Measurements from ENCODE around the gene GPR146. TPM values are rescaled to one million over a fixed set of nuclear protein-coding genes. Genes with fewer than 3 reads are reported as not detected.

The GPR146 gene
- total and polyA plus RNA-seq, 2 of the 13 experiments (the other 11 are each of a cell fraction or from before 2014, with no cell fraction given), result 2.0 to 15.9 TPM

DNA sequence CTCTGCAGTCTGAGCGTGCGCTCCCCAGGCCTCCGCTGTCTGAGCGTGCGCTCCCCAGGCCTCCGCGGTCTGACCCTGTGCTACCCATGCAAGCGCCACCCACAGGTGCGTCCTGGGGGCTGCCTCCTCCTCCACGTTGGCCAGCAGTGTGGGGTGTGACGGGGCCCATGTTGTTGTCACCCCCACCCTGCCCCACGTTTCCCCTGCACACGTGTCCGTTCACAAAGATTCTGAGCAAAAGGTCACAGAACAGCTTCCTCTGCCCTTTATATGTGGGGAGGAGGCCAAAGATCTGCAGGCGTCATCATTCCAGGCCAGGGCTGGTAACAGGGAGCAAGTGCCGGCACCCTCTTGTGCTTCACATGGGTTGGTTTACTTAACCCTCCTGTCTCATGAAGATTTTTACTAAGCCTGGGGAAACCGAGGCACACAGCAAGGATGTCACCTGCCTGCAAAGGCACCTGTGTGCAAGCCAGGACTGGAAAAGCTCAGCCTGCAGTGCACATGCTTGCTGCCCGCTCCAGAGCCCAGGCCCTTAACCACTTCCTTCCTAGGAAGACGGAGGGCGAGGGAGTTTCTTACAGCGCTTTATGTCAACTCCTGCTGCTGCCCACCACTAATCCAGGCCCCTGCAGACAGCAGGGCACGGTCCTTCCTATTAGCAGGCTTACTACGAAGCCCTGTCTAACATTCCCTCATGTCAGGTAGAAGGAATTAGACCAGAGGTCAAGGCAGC lies 4.8 kb downstream of the GPR146 start:
- no peak overlapping the region for H3K9ac ChIP-seq (ENCODE audit: insufficient read depth, low read depth, low read length)
- no peak for FAIRE-seq
- no peaks in the 10 kb centered on the region for H3K9me3 ChIP-seq (ENCODE audit: low read length)
- no peak overlapping the region for H3K4me2 ChIP-seq (ENCODE audit: low read depth, low read length)
- BruUV-seq (replicated peaks), result no TSS peak
- no peak for ATAC-seq
- H3K36me3 ChIP-seq (replicated peaks in 1 of 2; ENCODE audit: control insufficient read depth in 1 of 2, insufficient read depth in 2 of 2, low read length in 2 of 2), result peaks cover 0 to 1% of the 10 kb centered on the region in 2 experiments; a peak in 2 of 5 replicates
- H2AFZ ChIP-seq (ENCODE audit: low read length), result no peak overlapping the region
- peaks cover 27% of the 10 kb centered on the region for H3K79me2 ChIP-seq (ENCODE audit: insufficient read depth, low read length)
- intact Hi-C loops (cut with micrococcal nuclease; ENCODE audit: unreplicated experiment) (loop anchor here (5.0 kb wide), 1 partner anchor 57 kb away; no protein-coding TSS in a partner anchor), in situ Hi-C loops (cut with HindIII; ENCODE audit: extremely low pct_ligation_motif_present, low pct_unique_long_range_greater_than_20kb) (no loop called here)
- no peak overlapping the region for H3K27ac ChIP-seq (ENCODE audit: extremely low read length, insufficient read depth, low read length)
- H3K4me1 ChIP-seq (ENCODE audit: insufficient read depth, low read length), result peaks cover 49% of the 10 kb centered on the region
- no peak overlapping the region for H3K4me3 ChIP-seq (replicated peaks in 1 of 3; ENCODE audit: insufficient read depth in 1 of 3, low read depth in 2 of 3, low read length in 3 of 3)
- CTCF ChIA-PET (ENCODE audit: low intra/inter-chr PET ratio, low total read pairs), result no interaction called here
- TF ChIP-seq ZNF782 (CRISPR knock-in tag; IDR thresholded peaks at IDR 0.05; ENCODE audit: borderline replicate concordance) (no peak), CHCHD3 (CRISPR knock-in tag; IDR thresholded peaks at IDR 0.05) (no peak), ATAD3A (CRISPR knock-in tag; IDR thresholded peaks at IDR 0.05) (no peak), ZNF431 (CRISPR knock-in tag; IDR thresholded peaks at IDR 0.05; ENCODE audit: borderline replicate concordance, low read depth) (no peak), ZBTB38 (CRISPR knock-in tag; IDR thresholded peaks at IDR 0.05) (peak; percentile 39; the same call in 1 of the 2 replicates), ZNF329 (CRISPR knock-in tag; IDR thresholded peaks at IDR 0.05; ENCODE audit: low read depth) (no peak), ZSCAN21 (CRISPR knock-in tag; IDR thresholded peaks at IDR 0.05; ENCODE audit: borderline replicate concordance) (no peak)
- TF ChIP-seq, protein P1, sequence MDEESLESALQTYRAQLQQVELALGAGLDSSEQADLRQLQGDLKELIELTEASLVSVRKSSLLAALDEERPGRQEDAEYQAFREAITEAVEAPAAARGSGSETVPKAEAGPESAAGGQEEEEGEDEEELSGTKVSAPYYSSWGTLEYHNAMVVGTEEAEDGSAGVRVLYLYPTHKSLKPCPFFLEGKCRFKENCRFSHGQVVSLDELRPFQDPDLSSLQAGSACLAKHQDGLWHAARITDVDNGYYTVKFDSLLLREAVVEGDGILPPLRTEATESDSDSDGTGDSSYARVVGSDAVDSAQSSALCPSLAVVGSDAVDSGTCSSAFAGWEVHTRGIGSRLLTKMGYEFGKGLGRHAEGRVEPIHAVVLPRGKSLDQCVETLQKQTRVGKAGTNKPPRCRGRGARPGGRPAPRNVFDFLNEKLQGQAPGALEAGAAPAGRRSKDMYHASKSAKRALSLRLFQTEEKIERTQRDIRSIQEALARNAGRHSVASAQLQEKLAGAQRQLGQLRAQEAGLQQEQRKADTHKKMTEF (CRISPR knock-in tag; IDR thresholded peaks at IDR 0.05), result no peak
- TF ChIP-seq, protein P2, sequence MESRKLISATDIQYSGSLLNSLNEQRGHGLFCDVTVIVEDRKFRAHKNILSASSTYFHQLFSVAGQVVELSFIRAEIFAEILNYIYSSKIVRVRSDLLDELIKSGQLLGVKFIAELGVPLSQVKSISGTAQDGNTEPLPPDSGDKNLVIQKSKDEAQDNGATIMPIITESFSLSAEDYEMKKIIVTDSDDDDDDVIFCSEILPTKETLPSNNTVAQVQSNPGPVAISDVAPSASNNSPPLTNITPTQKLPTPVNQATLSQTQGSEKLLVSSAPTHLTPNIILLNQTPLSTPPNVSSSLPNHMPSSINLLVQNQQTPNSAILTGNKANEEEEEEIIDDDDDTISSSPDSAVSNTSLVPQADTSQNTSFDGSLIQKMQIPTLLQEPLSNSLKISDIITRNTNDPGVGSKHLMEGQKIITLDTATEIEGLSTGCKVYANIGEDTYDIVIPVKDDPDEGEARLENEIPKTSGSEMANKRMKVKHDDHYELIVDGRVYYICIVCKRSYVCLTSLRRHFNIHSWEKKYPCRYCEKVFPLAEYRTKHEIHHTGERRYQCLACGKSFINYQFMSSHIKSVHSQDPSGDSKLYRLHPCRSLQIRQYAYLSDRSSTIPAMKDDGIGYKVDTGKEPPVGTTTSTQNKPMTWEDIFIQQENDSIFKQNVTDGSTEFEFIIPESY (CRISPR knock-in tag; IDR thresholded peaks at IDR 0.05), result 0 out of 2 replicates have a peak, but pooled peaks have one; percentile 52
- TF ChIP-seq, protein P3, sequence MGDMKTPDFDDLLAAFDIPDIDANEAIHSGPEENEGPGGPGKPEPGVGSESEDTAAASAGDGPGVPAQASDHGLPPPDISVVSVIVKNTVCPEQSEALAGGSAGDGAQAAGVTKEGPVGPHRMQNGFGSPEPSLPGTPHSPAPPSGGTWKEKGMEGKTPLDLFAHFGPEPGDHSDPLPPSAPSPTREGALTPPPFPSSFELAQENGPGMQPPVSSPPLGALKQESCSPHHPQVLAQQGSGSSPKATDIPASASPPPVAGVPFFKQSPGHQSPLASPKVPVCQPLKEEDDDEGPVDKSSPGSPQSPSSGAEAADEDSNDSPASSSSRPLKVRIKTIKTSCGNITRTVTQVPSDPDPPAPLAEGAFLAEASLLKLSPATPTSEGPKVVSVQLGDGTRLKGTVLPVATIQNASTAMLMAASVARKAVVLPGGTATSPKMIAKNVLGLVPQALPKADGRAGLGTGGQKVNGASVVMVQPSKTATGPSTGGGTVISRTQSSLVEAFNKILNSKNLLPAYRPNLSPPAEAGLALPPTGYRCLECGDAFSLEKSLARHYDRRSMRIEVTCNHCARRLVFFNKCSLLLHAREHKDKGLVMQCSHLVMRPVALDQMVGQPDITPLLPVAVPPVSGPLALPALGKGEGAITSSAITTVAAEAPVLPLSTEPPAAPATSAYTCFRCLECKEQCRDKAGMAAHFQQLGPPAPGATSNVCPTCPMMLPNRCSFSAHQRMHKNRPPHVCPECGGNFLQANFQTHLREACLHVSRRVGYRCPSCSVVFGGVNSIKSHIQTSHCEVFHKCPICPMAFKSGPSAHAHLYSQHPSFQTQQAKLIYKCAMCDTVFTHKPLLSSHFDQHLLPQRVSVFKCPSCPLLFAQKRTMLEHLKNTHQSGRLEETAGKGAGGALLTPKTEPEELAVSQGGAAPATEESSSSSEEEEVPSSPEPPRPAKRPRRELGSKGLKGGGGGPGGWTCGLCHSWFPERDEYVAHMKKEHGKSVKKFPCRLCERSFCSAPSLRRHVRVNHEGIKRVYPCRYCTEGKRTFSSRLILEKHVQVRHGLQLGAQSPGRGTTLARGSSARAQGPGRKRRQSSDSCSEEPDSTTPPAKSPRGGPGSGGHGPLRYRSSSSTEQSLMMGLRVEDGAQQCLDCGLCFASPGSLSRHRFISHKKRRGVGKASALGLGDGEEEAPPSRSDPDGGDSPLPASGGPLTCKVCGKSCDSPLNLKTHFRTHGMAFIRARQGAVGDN (CRISPR knock-in tag; IDR thresholded peaks at IDR 0.05), result no peak
- POLR2A ChIA-PET, result no interaction called here
- 94% methylated on average over 16 of the region's 23 CpGs for WGBS (ENCODE audit: low lambda C conversion rate)
- H4K20me1 ChIP-seq (ENCODE audit: insufficient read depth, low read length), result no peaks in the 10 kb centered on the region
- H3K27me3 ChIP-seq (ENCODE audit: control insufficient read depth in 1 of 2, insufficient read depth in 2 of 2, low read length in 2 of 2), result no peaks in the 10 kb centered on the region; a peak in 1 of 5 replicates
- DNase-seq (ENCODE audit: low spot score), result no peak

Data from HepG2 (cell line).